CD8-positive, alpha-beta memory T cell (primary cell): ENCODE results near the gene ATAD3B. TPM values are rescaled to one million over a fixed set of nuclear protein-coding genes. Genes with fewer than 3 reads are reported as not detected.

Experiments used
- CTCF ChIA-PET: fragments of 350-600 bp; sonication (Branson Sonifier 250); formaldehyde crosslinking; loops from one replicate; lab custom pipeline; 2021; ENCODE audit warnings: antibody characterized with exemption; lab: Charles Lee
- POLR2A ChIA-PET: fragments of 350-600 bp; sonication (Branson Sonifier 250); formaldehyde crosslinking; loops from one replicate; lab custom pipeline; 2021; ENCODE audit warnings: antibody characterized with exemption; lab: Charles Lee
- DNase-seq, 5 donors: peaks; one replicate each; pipeline versions ENCODE4 v3.0.0 to v3.0.0-alpha.2; 2020 to 2022; ENCODE audit warnings: mixed read lengths in 1 of 5
- H3K27ac ChIP-seq: one replicate; pipeline ENCODE4 v1.7.0; 2013; ENCODE audit warnings: low read depth, mild to moderate bottlenecking, low read length, moderate library complexity
- H3K27me3 ChIP-seq: 2 replicates; pipeline ENCODE4 v1.7.0; 2013; ENCODE audit warnings: low read length, mild to moderate bottlenecking; ENCODE audit not compliant: insufficient read depth, poor library complexity, severe bottlenecking
- H3K36me3 ChIP-seq: 2 replicates; pipeline ENCODE4 v1.7.0; 2013; ENCODE audit warnings: mild to moderate bottlenecking, low read length, moderate library complexity; ENCODE audit not compliant: insufficient read depth
- H3K4me1 ChIP-seq: 2 replicates; pipeline ENCODE4 v1.7.0; 2013; ENCODE audit warnings: mild to moderate bottlenecking, low read length, moderate library complexity; ENCODE audit not compliant: insufficient read depth
- H3K4me3 ChIP-seq: 2 replicates; pipeline ENCODE4 v1.7.0; 2013; ENCODE audit warnings: mild to moderate bottlenecking, low read length
- H3K9me3 ChIP-seq: 2 replicates; pipeline ENCODE4 v1.7.0; 2013; ENCODE audit warnings: mild to moderate bottlenecking, low read length
- H3K27ac Mint-ChIP-seq, 8 donors: one replicate each; pipeline ENCODE4 v1.8.0; 2020 to 2021; ENCODE audit warnings: mixed read lengths in 8 of 8, mild to moderate bottlenecking in 6 of 8, inconsistent platforms in 3 of 8, moderate library complexity in 3 of 8
- H3K27me3 Mint-ChIP-seq, 2 donors: one replicate each; pipeline ENCODE4 v1.8.0; 2020 to 2021; ENCODE audit warnings: mixed read lengths in 2 of 2, mild to moderate bottlenecking in 1 of 2, moderate library complexity in 1 of 2
- H3K36me3 Mint-ChIP-seq, 3 donors: one replicate each; pipeline ENCODE4 v1.8.0; 2020 to 2021; ENCODE audit warnings: mixed read lengths in 3 of 3, inconsistent platforms in 1 of 3, mild to moderate bottlenecking in 1 of 3
- H3K4me1 Mint-ChIP-seq, 3 donors: one replicate each; pipeline ENCODE4 v1.8.0; 2020 to 2021; ENCODE audit warnings: mixed read lengths in 3 of 3, inconsistent platforms in 1 of 3, mild to moderate bottlenecking in 1 of 3
- H3K4me3 Mint-ChIP-seq, 7 donors: one replicate each; pipeline ENCODE4 v1.8.0; 2020 to 2021; ENCODE audit warnings: mixed read lengths in 7 of 7, mild to moderate bottlenecking in 6 of 7, moderate library complexity in 4 of 7, inconsistent platforms in 2 of 7
- H3K9me3 Mint-ChIP-seq, 5 donors: one replicate each; pipeline ENCODE4 v1.8.0; 2020 to 2022; ENCODE audit warnings: mixed read lengths in 5 of 5, mild to moderate bottlenecking in 3 of 5, moderate library complexity in 2 of 5, inconsistent platforms in 1 of 5
- polyA plus RNA-seq: library from polyadenylated mRNA; unstranded; fragments of 300-500 nt; fragmentation: Illumina TruSeq; gene quantifications from one replicate; pipeline ENCODE4 v1.2.3, GENCODE V29; 2021
- total RNA-seq, 2 experiments: library from RNA; stranded (reverse); gene quantifications; one replicate each; pipeline ENCODE4 v1.2.3, GENCODE V29; 2021

The ATAD3B gene
- total and polyA plus RNA-seq, 3 experiments from 2014 or later = 7.9 to 86.6 (median 81.6) TPM

DNA sequence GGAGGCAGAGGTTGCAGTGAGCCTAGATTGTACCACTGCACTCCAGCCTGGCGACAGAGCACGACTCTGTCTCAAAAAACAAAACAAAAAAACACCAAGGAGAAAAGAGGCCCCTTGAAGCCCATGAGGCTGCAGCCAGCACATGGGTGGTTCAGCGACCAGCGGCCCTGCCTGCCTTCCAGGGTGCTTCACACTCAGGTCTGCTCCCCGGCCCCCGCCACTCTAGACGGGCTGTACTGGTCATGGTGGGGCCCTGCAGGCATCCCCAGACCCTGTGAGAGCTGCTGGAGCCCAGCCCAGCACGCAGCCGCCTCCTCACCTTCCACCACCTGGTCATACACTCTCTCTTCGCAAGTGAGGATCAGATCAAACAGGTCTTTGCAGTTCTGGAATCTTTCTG lies 73.0 kb downstream of the ATAD3B start:
- Mint-ChIP-seq H3K4me3 (no peak overlapping the region), H3K27ac (peak overlapping the region in 2 of 8 donors; percentile 19 to 71), H3K4me1 (peaks cover 0 to 9% (median 3%) of the 10 kb centered on the region in 3 donors), H3K36me3 (peaks cover 0 to 22% (median 0%) of the 10 kb centered on the region in 3 donors), H3K27me3 (no peaks in the 10 kb centered on the region), H3K9me3 (no peaks in the 10 kb centered on the region)
- POLR2A ChIA-PET = no interaction called here
- Histone ChIP-seq H3K36me3 (no peaks in the 10 kb centered on the region), H3K4me1 (no peaks in the 10 kb centered on the region), H3K9me3 (no peaks in the 10 kb centered on the region), H3K27ac (no peak overlapping the region), H3K4me3 (no peak overlapping the region), H3K27me3 (no peaks in the 10 kb centered on the region)
- CTCF ChIA-PET = interaction anchor here (1.0 kb wide), 1 partner anchor 25 kb away, joined by 3 read pairs; no protein-coding TSS in a partner anchor
- DNase-seq = no peak

Other genes starting within 250 kb of the ATAD3B start
- 100 to 1,000 TPM; 158 to 169 TPM for gene SDF4, start 239.8 kb upstream of the ATAD3B start, total RNA-seq
- gene SDF4, start 239.8 kb upstream of the ATAD3B start, polyA plus RNA-seq = 108 TPM
- 10 to 100 TPM; 23.7 to 24.1 TPM for gene B3GALT6, start 239.5 kb upstream of the ATAD3B start, total RNA-seq
- 16.4 TPM for gene B3GALT6, start 239.5 kb upstream of the ATAD3B start, polyA plus RNA-seq
- 1 to 10 TPM in 1 of 2 experiments, under 1 TPM in 1; 0.51 to 1.1 TPM for gene C1QTNF12, start 225.0 kb upstream of the ATAD3B start, total RNA-seq
- not detected for gene C1QTNF12, start 225.0 kb upstream of the ATAD3B start, polyA plus RNA-seq
- 10 to 100 TPM; 76.7 to 79.3 TPM for gene UBE2J2, start 197.9 kb upstream of the ATAD3B start, total RNA-seq
- 79.7 TPM for gene UBE2J2, start 197.9 kb upstream of the ATAD3B start, polyA plus RNA-seq
- gene SCNN1D, start 191.3 kb upstream of the ATAD3B start, total RNA-seq = 1 to 10 TPM; 2.9 to 5.0 TPM
- gene SCNN1D, start 191.3 kb upstream of the ATAD3B start, polyA plus RNA-seq = 0.09 TPM
- gene ACAP3, start 163.8 kb upstream of the ATAD3B start, total RNA-seq = 10 to 100 TPM; 36.4 to 38.8 TPM
- 6.9 TPM for gene ACAP3, start 163.8 kb upstream of the ATAD3B start, polyA plus RNA-seq
- gene PUSL1, start 163.2 kb upstream of the ATAD3B start, total RNA-seq = 10 to 100 TPM; 32.9 to 34.3 TPM
- gene PUSL1, start 163.2 kb upstream of the ATAD3B start, polyA plus RNA-seq = 22.0 TPM
- 100 to 1,000 TPM; 117 to 118 TPM for gene INTS11, start 147.1 kb upstream of the ATAD3B start, total RNA-seq
- 70.5 TPM for gene INTS11, start 147.1 kb upstream of the ATAD3B start, polyA plus RNA-seq
- gene CPTP, start 147.0 kb upstream of the ATAD3B start, total RNA-seq = 10 to 100 TPM; 17.6 to 18.3 TPM
- 23.6 TPM for gene CPTP, start 147.0 kb upstream of the ATAD3B start, polyA plus RNA-seq
- gene TAS1R3, start 140.5 kb upstream of the ATAD3B start, total RNA-seq = under 1 TPM; 0.53 to 0.62 TPM
- gene TAS1R3, start 140.5 kb upstream of the ATAD3B start, polyA plus RNA-seq = 0.28 TPM
- gene DVL1, start 122.3 kb upstream of the ATAD3B start, total RNA-seq = 10 to 100 TPM; 39.7 to 41.1 TPM
- 1.6 TPM for gene DVL1, start 122.3 kb upstream of the ATAD3B start, polyA plus RNA-seq
- under 1 TPM; 0.26 to 0.29 TPM for gene MXRA8, start 113.2 kb upstream of the ATAD3B start, total RNA-seq
- gene MXRA8, start 113.2 kb upstream of the ATAD3B start, polyA plus RNA-seq = 0.61 TPM
- gene AURKAIP1, start 96.6 kb upstream of the ATAD3B start, total RNA-seq = 100 to 1,000 TPM; 159 to 169 TPM
- gene AURKAIP1, start 96.6 kb upstream of the ATAD3B start, polyA plus RNA-seq = 157 TPM
- gene CCNL2, start 72.4 kb upstream of the ATAD3B start, total RNA-seq = 100 to 1,000 TPM; 119 to 124 TPM
- 29.0 TPM for gene CCNL2, start 72.4 kb upstream of the ATAD3B start, polyA plus RNA-seq
- gene MRPL20, start 64.5 kb upstream of the ATAD3B start, total RNA-seq = 100 to 1,000 TPM; 206 to 208 TPM
- gene MRPL20, start 64.5 kb upstream of the ATAD3B start, polyA plus RNA-seq = 198 TPM
- not detected for gene ANKRD65, start 50.5 kb upstream of the ATAD3B start, total RNA-seq
- not detected for gene ANKRD65, start 50.5 kb upstream of the ATAD3B start, polyA plus RNA-seq
- gene VWA1, start 36.1 kb upstream of the ATAD3B start, total RNA-seq = under 1 TPM in 1 of 2 experiments, not detected in 1; 0.31 TPM
- gene VWA1, start 36.1 kb upstream of the ATAD3B start, polyA plus RNA-seq = not detected
- 1 to 10 TPM in 1 of 2 experiments, under 1 TPM in 1; 0.53 to 1.9 TPM for gene ATAD3C, start 22.1 kb upstream of the ATAD3B start, total RNA-seq
- gene ATAD3C, start 22.1 kb upstream of the ATAD3B start, polyA plus RNA-seq = 4.3 TPM
- gene ATAD3A, start 40.4 kb downstream of the ATAD3B start, total RNA-seq = 10 to 100 TPM; 97.4 to 98.7 TPM
- gene ATAD3A, start 40.4 kb downstream of the ATAD3B start, polyA plus RNA-seq = 16.0 TPM
- under 1 TPM; 0.33 to 0.59 TPM for gene TMEM240, start 68.9 kb downstream of the ATAD3B start, total RNA-seq
- gene TMEM240, start 68.9 kb downstream of the ATAD3B start, polyA plus RNA-seq = not detected
- gene SSU72, start 103.1 kb downstream of the ATAD3B start, total RNA-seq = 100 to 1,000 TPM; 123 to 128 TPM
- 231 TPM for gene SSU72, start 103.1 kb downstream of the ATAD3B start, polyA plus RNA-seq
- gene FNDC10, start 128.4 kb downstream of the ATAD3B start, total RNA-seq = 1 to 10 TPM; 2.9 to 3.1 TPM
- gene FNDC10, start 128.4 kb downstream of the ATAD3B start, polyA plus RNA-seq = 1.1 TPM
- gene MIB2, start 143.7 kb downstream of the ATAD3B start, total RNA-seq = 10 to 100 TPM; 45.7 to 46.6 TPM
- gene MIB2, start 143.7 kb downstream of the ATAD3B start, polyA plus RNA-seq = 40.4 TPM
- 1 to 10 TPM; 2.1 to 2.9 TPM for gene MMP23B, start 160.4 kb downstream of the ATAD3B start, total RNA-seq
- 3.4 TPM for gene MMP23B, start 160.4 kb downstream of the ATAD3B start, polyA plus RNA-seq
- gene CDK11B, start 187.2 kb downstream of the ATAD3B start, total RNA-seq = 10 to 100 TPM; 42.2 to 45.6 TPM
- gene CDK11B, start 187.2 kb downstream of the ATAD3B start, polyA plus RNA-seq = 18.3 TPM
- gene SLC35E2B, start 221.0 kb downstream of the ATAD3B start, total RNA-seq = 10 to 100 TPM; 29.7 to 29.9 TPM
- 47.5 TPM for gene SLC35E2B, start 221.0 kb downstream of the ATAD3B start, polyA plus RNA-seq